GM21786 (cell line): Measurements from ENCODE around the gene THNSL1.
"Not testable (repeated sequence)": the region's sequence is repeated elsewhere in the genome, so short reads cannot be mapped to it uniquely, and the experiment has no call there.

Experiments used
- ATAC-seq: cut with Tn5 transposase; IDR thresholded peaks from one replicate; pipeline ENCODE4 v1.9.1; 2021; ENCODE audit not compliant: unreplicated experiment

THNSL1 gene

DNA sequence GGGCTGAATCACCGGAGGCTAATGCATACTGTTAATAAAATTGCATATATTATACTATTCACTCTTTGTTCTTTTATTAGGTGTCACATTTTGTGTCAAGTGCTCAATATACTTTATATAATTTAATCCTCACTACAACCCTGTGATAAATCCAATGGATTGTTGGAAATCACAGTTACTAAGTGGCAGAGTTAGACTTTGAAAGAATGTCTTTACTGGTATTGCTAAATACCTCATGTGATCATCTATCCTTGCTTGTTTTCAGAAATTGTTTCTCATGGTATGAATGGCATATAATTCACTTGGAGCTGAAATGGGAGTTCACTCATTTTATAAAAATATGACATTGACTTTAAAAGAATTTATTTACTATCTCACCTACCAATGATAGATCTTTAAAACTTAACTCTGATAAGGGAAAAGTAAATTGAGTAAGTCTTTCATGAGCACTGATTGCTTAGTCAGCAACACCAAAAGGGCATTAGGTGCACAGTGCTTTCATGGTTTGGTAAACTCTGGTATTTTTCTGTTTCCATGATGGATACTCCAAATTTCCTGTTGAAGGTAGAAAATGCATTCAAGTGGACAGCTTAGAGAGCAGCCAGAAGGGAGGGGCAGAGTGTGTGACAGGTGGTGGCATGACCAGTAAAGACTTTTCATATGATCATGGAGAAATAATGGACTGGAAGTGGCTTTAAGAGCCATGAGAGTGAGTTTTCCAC, 23.0 kb upstream of the THNSL1 start:
- no peak for ATAC-seq

DNA sequence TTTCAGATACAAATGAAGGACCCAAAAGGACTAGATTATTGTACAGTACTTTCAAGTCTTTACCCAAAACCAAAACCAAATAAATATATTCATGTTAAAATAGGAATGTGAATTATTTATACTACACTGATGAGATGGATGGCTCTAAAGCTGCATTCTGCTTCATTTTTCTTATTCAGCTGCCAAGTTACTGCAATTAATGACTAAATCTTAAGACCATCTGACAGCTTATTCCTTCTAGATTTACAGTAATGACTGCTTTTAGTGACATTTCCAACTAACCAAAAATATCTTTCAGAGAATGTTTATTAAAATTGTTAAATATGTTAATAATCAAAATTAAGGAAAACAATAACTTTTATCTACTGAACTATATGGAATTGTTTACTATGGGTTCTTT, 21.3 kb upstream of the THNSL1 start:
- ATAC-seq: no peak

DNA sequence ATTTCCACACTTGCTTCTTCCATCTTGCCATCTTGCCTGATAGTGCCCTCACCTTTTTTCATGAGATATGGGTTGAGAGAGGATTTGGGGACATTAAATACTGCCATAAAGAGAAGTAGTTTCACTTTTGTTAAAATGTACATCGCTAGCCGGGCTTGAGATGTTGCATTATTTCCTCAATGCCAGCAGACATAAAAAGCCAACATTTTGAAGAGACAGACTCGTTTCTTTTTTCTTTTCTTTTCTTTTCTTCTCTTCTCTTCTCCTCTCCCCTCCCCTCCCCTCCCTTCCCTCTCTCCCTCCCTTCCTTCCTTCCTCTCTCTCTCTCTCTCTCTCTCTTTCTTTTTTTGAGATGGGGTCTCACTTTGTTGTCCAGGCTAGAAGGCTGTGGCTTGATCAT, 18.4 kb upstream of the THNSL1 start:
- no peak for ATAC-seq

DNA sequence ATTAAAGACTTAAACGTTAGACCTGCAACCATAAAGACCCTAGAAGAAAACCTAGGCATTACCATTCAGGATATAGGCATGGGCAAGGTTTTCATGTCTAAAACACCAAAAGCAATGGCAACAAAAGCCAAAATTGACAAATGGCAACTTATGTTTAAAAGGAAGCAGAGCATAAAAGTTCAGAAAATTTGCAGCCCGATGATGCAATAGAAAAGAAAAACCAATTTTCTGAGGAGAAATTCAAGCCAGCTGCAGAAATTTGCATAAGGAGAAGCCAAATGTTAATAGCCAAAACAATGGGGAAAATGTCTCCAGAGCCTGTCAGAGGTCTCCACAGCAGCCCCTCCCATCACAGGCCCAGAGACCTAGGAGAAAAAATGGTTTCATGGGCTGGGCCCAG, 4.8 kb upstream of the THNSL1 start:
- not testable (repeated sequence) for ATAC-seq

DNA sequence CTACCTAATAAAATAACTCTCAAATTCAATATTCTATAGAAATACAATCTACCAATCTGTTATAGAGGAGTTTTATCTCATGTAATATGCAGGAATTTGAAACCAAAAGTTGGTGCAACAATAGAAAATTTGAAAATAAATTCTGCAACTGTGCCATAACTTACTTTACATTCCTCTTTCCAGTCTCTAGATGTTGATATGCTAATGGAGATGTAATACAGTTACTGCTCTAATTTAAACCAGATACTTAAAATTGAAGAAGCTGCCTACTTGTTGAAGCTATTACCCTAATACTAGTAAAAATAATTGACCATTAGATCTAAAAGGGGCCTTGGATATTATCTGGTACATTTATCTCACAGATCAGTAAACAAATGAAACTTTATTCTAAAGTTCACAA, 1.8 kb upstream of the THNSL1 start:
- ATAC-seq: no peak

DNA sequence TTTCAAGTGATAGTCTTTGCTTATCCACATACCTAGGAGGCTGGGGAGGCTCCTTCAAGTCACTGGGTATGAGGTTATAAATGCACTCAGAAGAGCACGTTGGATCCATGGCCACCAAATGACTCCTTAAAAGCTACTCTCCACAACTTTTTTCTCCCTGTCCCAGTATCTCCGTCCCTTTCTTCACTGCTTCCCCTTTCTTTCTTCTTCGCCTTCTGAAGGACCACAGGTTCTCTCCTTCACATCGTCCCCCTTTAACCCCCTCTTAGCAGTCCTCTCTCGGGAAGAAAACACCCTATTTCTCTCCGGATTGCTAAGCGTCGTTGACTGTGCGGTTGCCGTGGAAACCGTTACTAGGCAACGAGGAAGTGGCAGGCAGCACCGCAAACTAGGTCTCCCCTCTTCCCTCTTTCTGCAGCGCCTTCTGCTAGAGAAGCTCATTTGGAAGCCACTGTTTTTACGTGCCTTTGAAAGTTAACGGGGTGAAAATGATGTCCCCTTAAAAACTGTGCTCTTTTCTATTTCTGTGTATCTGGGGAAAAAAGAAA, 510 bp upstream of the THNSL1 start, which contains the start of gene ENKUR:
Gene ENKUR (minus strand): TSS at position 331 of the 548 bp plus-strand sequence. CDS start 222 bp downstream, at position 109.
- peak; percentile 59 for ATAC-seq

DNA sequence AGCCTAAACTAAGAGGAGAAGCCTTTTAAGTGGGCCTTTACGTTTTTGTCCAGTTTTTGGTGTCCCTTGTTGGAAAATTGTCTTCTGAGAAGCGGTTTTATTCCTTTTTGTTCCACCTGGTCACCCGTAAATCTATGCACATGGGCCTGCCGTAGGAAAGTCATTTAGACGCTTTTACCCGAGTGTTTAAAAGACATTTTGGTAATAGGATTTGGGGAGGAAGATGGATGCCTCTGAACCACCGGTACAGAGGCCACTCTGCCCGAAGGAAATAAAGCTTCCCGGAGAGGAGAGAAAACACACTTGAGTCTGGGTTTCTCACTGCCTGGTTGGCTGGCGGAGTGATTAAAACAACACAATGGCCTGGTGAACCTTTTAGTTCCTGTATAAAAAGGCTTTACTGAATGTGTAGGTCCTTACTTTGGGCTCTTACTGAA, 760 bp downstream of the THNSL1 start:
- ATAC-seq: no peak

DNA sequence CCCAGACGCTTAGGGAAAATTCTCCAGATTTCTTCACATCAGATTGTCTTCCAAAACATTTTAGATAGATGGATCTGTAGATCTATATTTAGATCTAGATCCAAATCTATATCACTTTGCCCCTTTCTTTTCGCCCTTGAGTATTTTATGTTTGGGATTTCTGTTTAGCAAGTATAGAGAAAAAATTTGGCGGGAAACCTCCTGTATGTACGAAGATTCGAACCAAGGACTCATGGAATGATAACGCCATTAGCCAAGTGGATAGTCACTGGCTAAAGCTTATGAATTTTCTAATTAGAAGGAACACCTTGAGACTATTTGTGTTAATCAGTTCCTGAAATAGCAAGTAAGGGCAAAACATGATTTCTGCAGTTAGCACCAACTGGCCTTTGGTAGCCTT, 1.2 kb downstream of the THNSL1 start:
- ATAC-seq: no peak

DNA sequence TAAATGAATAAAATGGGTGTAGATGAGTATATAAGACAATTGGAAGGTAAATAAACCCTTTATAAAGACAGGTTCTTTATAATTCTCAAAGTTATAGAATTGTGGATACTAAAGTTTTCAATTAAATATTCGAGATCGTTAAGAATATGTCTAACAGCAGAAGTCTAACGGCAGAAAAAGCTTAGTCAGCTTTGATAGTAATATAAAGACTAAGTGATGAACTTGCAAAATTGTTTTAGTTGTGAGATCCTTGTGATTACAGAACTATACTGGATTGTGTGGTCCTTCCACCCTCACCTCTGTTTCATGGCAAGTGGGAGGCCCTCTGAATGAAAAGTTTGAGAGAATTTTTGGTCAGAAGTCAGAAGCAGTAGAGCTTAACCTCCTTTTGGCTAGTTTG, 2.3 kb downstream of the THNSL1 start:
- ATAC-seq: no peak

DNA sequence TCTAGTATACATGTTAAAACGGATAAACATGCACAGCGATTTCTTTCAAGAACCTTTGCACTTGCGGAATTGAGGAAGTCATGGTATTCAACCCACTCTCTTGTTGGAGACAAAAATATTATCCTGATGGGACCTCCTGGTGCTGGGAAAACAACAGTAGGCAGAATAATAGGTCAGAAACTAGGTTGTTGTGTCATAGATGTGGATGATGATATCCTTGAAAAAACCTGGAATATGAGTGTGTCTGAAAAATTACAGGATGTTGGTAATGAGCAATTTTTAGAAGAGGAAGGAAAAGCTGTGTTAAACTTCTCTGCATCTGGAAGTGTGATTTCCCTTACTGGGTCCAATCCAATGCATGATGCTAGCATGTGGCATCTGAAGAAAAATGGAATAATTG, 6.9 kb downstream of the THNSL1 start:
- ATAC-seq: no peak

DNA sequence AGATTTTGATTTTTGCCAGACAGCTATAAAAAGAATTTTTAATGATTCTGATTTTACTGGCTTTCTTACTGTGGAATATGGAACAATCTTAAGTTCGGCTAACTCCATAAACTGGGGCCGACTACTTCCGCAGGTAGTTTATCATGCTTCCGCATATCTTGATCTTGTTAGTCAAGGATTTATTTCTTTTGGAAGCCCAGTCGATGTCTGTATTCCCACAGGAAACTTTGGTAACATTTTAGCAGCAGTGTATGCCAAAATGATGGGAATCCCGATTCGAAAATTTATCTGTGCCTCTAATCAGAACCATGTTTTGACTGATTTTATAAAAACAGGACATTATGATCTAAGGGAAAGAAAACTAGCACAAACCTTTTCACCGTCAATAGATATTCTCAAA, 8.1 kb downstream of the THNSL1 start:
- ATAC-seq: no peak

DNA sequence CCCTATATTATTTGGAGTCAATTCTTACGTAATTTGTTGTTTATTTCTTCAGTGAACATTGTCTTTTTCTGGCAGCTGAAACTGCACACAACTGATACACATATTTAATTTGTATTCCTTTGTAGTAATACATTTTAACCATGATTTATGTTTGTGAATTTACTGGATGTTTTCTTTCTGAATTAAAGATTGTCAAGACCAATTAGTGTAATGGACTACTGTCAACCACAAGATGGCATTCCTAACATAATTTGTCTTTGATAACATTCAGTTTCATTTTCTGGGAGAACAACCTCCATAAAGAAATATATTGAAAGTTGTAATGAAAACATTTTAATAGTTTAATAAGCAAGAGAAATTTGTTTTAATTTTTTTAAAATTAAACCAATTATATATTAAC, 10.1 kb downstream of the THNSL1 start:
- no peak for ATAC-seq

DNA sequence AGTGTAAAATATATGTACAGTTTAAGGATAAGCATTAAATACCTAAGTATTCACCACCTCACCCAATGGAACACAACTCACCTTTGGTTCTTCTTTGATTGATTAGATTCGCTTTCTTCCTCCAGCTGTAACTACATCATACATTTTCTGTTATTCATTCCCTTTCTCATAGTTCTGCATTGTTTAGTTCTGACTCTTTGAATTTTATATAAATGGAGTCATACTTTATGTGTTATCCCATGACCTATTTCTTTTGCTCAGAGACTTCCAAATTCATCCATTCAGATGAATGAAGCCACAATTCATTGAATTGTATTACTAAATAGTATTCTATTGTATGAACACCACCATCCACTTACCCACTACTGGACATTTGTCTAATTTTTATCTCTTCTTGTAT, 12.3 kb downstream of the THNSL1 start:
- ATAC-seq: no peak

DNA sequence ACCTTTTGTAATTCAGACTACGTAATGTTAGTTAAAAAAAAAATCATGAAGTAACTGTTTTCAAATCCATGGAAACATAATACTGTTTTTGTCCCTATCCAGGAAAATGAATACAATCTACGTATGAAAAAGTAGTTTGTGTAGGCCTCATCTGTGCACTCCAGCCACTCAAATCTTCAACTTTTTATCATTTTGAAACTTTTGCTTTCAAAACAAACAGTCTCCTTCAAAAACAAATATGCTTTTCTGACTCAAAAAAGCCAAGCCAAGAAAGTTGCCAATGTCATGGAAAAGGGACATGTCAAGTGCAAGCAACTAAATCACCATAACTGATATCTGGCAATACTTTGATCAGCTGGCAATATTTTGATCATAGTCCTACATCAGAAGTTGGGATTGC, 13.1 kb downstream of the THNSL1 start:
- ATAC-seq: no peak

DNA sequence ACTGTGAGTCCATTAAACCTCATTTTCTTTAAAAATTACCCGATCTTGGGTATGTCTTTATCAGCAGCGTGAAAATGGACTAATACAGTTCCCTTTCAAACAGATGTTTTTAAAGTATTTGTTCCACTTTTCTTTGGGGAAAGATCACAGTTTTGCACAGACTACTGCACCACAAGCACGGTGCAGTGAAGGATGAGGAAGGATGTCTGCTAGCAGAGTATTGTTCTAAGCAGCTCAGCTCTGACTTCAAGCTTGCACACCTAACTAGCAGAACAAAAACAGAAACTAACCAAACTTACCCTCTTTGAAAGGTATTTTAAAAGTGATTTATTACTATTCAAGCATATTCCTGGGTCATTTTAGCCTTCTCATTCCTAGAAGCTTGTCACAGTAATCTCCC, 20.0 kb downstream of the THNSL1 start:
- peak; percentile 94 for ATAC-seq

DNA sequence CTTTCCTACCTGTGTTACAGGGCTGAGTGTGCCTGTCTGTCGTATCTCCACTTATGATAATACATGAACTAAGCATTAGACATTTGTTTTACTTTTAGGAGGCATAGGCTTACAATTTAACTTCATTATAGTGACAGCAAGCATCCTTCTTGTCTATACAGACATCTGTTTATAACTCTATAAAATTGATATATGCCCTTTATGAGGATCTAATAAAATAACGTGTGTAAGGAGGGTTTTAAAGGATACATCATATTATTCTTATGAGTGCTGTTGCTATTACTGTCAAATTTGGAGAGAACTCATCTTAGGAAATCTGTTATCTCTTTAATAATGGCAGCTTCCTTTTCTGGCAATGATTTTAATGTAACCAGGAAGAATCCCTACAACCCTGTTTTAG, 21.9 kb downstream of the THNSL1 start:
- no peak for ATAC-seq

DNA sequence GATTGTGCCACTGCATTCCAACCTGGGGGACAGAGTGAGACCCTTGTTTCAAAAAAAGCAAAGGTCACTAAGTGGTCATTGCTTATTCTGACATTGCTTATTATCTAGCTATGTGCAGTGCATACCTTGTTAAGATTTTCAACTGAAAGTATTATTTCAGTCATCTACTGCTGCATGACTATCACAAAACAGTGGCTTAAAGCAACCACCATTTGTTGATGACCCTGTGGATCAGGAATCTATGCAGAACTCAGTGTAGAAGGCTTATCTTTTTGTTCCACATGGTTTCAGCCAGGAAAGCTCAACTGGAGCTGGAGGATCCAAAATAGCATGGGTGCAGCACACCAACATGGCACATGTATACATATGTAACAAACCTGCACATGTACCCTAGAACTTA, 23.1 kb downstream of the THNSL1 start:
- ATAC-seq: no peak

DNA sequence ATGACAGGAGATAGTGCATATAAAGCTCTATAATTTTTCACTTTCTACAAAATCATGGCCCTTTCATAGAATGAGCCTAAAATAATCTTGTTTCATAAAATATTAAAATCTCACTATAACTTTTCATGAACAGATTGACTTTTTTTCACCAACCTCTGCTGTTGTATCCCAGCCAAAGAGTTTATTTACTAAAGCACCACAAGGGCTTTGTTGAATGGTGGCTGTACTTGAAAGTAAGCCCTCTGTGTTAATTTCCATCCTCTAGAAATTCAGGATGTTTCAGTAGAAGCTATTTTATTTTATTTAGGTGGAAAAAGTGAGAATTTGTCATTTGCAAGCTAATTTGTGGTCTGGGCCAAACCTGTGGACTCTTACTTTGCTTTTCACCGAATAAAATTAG, 30.2 kb downstream of the THNSL1 start:
- no peak for ATAC-seq

DNA sequence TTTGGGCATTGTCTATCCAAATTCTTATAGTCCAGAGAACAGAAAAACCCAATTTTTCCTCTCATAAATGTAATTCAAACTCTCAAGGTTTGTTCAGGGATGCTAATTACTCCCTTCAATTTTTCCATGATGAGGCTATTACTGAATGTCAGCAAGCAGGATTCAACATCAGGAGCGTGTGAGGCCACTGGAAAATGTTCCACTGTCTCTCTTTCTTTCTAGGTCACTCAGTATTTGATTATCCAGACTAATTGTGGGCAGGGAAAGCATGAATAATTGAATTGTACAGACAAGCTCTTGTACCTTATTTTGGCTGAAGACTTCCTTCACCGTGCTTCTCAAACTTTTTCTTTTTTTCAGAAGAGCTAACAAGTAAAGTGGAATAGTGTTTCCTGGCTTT, 30.7 kb downstream of the THNSL1 start:
- ATAC-seq: no peak

DNA sequence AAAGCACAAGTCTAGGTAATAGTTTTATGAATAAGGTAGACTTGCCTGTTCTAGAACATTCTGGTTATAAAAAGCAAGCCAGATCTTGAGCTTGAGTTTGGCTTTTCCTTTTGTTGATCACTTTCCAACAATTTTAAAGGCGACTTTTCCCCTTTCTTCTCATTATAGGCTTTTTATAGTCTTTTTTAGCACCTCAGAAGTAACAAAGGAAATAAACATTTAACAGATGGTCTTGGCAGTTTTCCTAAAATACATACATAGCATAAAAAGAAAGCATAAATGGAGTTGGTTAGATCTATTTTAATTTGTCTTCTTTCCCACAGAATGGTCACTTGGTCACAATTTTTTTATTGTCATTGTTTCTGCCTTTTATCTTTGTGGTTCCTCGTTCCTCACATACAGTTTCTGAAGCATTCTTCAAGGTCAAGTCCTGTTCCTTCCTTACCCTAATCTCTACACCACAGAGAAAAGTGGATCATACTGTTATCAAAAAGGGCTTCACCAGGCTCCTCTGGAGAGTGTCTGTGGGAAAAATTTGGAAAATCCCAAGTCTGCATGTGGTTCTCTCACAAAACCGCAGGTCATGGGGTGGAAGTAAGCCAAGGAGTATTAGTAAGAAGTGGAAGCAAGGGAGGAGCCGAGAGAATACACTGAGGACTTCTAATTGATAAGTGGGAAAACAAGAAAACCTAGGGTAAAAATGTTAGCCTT, 31.3 kb downstream of the THNSL1 start:
- ATAC-seq: no peak

DNA sequence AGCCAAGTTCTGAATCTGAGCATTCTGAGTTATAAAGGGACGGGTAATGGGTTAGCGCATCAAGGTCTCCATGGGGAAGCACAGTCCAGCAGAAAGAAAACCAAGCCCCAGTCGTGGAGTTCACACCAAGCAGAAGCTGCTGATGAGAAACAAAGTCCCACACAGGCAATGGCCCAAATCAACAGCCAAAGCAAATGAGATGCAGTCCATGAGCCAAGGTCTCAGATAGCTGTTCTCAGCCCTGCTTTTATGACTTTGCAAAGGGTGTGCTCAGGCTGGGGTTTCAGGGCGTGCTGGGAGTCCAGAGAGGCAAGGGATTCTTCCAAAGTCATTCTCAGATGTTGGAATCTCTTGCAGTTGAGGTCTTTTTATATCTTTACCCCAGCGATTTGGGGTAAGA, 32.0 kb downstream of the THNSL1 start:
- ATAC-seq: no peak

DNA sequence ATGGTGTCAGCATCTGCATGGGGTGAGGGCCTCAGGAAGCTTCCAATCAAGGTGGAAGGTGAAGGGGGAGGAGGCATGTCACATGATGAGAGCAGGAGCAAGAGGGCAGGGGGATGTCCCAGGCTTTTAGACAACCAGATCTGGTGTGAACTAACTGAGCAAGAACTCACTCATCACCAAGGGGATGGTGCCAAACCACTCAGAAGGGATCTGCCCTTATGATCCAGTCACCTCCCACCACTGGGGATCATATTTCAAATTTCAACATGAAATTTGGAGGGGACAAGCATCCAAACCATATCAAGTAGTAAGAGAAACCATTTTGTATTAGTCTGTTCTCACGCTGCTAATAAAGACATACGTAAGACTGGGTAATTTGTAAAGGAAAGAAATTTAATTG, 33.6 kb downstream of the THNSL1 start:
- no peak for ATAC-seq
